NB4 (cell line): ENCODE data around the gene PUM1.

Experiments used
- MYC ChIP-seq: IDR thresholded peaks from 2 replicates; pipeline ENCODE4 v1.6.1; 2011; ENCODE audit warnings: low read depth, low read length
- POLR2A ChIP-seq: IDR thresholded peaks from 2 replicates; pipeline ENCODE4 v1.6.1; 2011; ENCODE audit warnings: mild to moderate bottlenecking; ENCODE audit not compliant: insufficient read length; ENCODE audit errors: extremely low read depth
- TF ChIP-seq, protein P1 (sequence below): IDR thresholded peaks from one replicate; pipeline ENCODE4 v1.5.1; 2012; ENCODE audit warnings: low read depth, low read length
- TF ChIP-seq, protein P2 (sequence below): IDR thresholded peaks from 2 replicates; pipeline ENCODE4 v1.6.1; 2011; ENCODE audit warnings: low read depth, low read length

DNA sequence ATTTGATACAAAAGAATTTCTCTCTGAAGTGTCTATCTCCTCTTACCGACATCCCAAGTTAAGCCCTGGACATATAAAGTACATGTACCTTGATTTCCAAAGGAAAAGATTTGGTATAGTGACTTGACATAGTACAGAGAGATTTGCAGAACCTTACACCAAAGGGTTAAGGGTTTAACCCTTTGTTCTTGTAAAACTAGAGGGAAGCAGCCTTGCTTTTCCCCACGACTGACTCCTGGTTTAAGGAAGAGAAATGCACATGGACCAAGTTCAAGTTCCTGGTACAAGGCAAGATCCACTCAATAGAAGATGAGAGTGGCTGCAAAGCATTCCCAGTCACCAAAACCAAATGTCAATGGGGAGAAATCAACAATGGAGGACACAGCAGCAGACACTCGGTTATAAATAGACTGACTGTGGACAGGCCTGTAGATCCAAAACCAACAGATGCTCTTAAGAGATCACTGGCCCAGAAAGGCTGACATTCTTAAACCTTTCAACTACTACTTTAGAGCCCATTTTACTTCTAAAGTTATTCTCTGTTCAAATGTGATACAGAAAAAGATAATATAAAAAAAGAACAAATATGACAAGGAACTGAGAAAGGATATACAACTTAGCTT, 69.4 kb downstream of the PUM1 start:
- TF ChIP-seq, protein P1, sequence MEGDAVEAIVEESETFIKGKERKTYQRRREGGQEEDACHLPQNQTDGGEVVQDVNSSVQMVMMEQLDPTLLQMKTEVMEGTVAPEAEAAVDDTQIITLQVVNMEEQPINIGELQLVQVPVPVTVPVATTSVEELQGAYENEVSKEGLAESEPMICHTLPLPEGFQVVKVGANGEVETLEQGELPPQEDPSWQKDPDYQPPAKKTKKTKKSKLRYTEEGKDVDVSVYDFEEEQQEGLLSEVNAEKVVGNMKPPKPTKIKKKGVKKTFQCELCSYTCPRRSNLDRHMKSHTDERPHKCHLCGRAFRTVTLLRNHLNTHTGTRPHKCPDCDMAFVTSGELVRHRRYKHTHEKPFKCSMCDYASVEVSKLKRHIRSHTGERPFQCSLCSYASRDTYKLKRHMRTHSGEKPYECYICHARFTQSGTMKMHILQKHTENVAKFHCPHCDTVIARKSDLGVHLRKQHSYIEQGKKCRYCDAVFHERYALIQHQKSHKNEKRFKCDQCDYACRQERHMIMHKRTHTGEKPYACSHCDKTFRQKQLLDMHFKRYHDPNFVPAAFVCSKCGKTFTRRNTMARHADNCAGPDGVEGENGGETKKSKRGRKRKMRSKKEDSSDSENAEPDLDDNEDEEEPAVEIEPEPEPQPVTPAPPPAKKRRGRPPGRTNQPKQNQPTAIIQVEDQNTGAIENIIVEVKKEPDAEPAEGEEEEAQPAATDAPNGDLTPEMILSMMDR = no peak
- TF ChIP-seq, protein P2, sequence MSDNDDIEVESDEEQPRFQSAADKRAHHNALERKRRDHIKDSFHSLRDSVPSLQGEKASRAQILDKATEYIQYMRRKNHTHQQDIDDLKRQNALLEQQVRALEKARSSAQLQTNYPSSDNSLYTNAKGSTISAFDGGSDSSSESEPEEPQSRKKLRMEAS = no peak
- no peak for TF ChIP-seq POLR2A
- TF ChIP-seq MYC = no peak
